ENCODE data around the gene AFF2.

Gene AFF2

GRCh38 chrX:148956352-148956751, 455.9 kb downstream of the AFF2 start:
- Histone ChIP-seq H3K27ac (ENCODE audit: low read depth, low read length) (no peak overlapping the region), H3K4me3 (ENCODE audit: low read depth, low read length) (no peak overlapping the region), H3K4me1 (ENCODE audit: control insufficient read depth, insufficient read depth, low read length) (no peaks in the 10 kb centered on the region), H3K9me3 (ENCODE audit: control insufficient read depth, insufficient read depth, low read length) (no peaks in the 10 kb centered on the region), H3K36me3 (ENCODE audit: control insufficient read depth, insufficient read depth, low read length) (no peaks in the 10 kb centered on the region), H3K9ac (ENCODE audit: low read depth, low read length) (no peak overlapping the region), H3K27me3 (ENCODE audit: control insufficient read depth, insufficient read depth, low read length) (no peaks in the 10 kb centered on the region)

- Histone ChIP-seq H3K9ac (ENCODE audit: low read depth, low read length) (no peak overlapping the region), H3K36me3 (ENCODE audit: control insufficient read depth, insufficient read depth, low read length) (no peaks in the 10 kb centered on the region), H3K27ac (ENCODE audit: low read depth, low read length) (no peak overlapping the region), H3K4me1 (ENCODE audit: control insufficient read depth, insufficient read depth, low read length) (no peaks in the 10 kb centered on the region), H3K4me3 (ENCODE audit: low read depth, low read length) (no peak overlapping the region), H3K27me3 (ENCODE audit: control insufficient read depth, insufficient read depth, low read length) (no peaks in the 10 kb centered on the region), H3K9me3 (ENCODE audit: control insufficient read depth, insufficient read depth, low read length) (no peaks in the 10 kb centered on the region)
Observed at GRCh38 chrX:148958901-148959300, 458.5 kb downstream of the AFF2 start.

DNA sequence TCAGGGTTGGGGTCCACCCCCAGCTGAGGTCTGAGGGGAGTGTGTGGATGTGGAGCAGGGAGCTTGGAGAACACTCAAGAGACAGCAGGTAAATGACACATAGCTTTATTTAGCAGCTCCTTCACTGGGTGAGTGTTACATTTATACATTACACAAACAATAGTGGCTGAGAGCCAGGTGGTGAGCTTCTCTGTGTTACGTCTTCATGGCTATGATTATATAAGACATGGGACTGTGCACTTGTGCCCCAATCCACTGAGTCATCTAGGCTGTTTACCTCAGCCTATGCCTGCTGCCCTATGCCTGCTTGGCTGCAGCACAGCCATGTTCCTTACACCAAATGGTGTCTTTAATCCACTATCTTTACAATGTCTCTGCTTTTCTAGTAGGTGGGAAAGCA, 459.6 kb downstream of the AFF2 start:
- Histone ChIP-seq H3K9me3 (ENCODE audit: control insufficient read depth, insufficient read depth, low read length) (no peaks in the 10 kb centered on the region), H3K27ac (ENCODE audit: low read depth, low read length) (no peak overlapping the region), H3K36me3 (ENCODE audit: control insufficient read depth, insufficient read depth, low read length) (no peaks in the 10 kb centered on the region), H3K4me1 (ENCODE audit: control insufficient read depth, insufficient read depth, low read length) (no peaks in the 10 kb centered on the region), H3K4me3 (ENCODE audit: low read depth, low read length) (no peak overlapping the region), H3K9ac (ENCODE audit: low read depth, low read length) (no peak overlapping the region), H3K27me3 (ENCODE audit: control insufficient read depth, insufficient read depth, low read length) (no peaks in the 10 kb centered on the region)

DNA sequence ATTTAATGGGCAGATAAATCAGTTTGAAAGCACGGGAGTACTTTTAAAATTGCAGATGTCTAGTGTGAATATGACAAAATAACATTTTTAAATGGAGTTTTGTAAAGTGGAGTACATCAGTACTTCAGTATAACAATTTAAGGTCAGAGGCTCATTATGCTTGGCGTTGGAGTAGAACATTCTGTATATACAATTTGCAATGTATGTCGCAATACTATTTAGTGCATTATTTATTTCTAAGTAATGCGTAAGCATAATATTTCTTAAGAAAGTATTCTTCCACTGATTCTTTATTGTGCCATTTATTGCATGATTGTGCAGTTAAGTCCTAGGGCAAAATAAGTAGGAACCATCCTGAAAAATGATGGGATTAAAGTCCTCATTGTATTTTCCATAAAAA, 461.6 kb downstream of the AFF2 start:
- Histone ChIP-seq H3K4me3 (ENCODE audit: low read depth, low read length) (no peak overlapping the region), H3K9ac (ENCODE audit: low read depth, low read length) (no peak overlapping the region), H3K9me3 (ENCODE audit: control insufficient read depth, insufficient read depth, low read length) (no peaks in the 10 kb centered on the region), H3K4me1 (ENCODE audit: control insufficient read depth, insufficient read depth, low read length) (no peaks in the 10 kb centered on the region), H3K27me3 (ENCODE audit: control insufficient read depth, insufficient read depth, low read length) (no peaks in the 10 kb centered on the region), H3K27ac (ENCODE audit: low read depth, low read length) (no peak overlapping the region), H3K36me3 (ENCODE audit: control insufficient read depth, insufficient read depth, low read length) (no peaks in the 10 kb centered on the region)

- no peak overlapping the region for H3K9ac ChIP-seq (ENCODE audit: low read depth, low read length)
- H3K27ac ChIP-seq (ENCODE audit: low read depth, low read length) = no peak overlapping the region
- peaks cover 2% of the 10 kb centered on the region; the same call in 1 of the 2 replicates for H3K4me1 ChIP-seq (ENCODE audit: control insufficient read depth, insufficient read depth, low read length)
- no peaks in the 10 kb centered on the region; the same call in 1 of the 2 replicates for H3K9me3 ChIP-seq (ENCODE audit: control insufficient read depth, insufficient read depth, low read length)
- no peak overlapping the region for H3K4me3 ChIP-seq (ENCODE audit: low read depth, low read length)
- H3K27me3 ChIP-seq (ENCODE audit: control insufficient read depth, insufficient read depth, low read length) = no peaks in the 10 kb centered on the region
- H3K36me3 ChIP-seq (ENCODE audit: control insufficient read depth, insufficient read depth, low read length) = 0 out of 2 replicates have a peak, but pooled peaks cover 3% of the 10 kb centered on the region
Observed at GRCh38 chrX:148976571-148977400, 476.4 kb downstream of the AFF2 start.

- Histone ChIP-seq H3K4me1 (ENCODE audit: control insufficient read depth, insufficient read depth, low read length) (peaks cover 2% of the 10 kb centered on the region; the same call in 1 of the 2 replicates), H3K27me3 (ENCODE audit: control insufficient read depth, insufficient read depth, low read length) (no peaks in the 10 kb centered on the region), H3K9ac (ENCODE audit: low read depth, low read length) (no peak overlapping the region), H3K36me3 (ENCODE audit: control insufficient read depth, insufficient read depth, low read length) (0 out of 2 replicates have a peak, but pooled peaks cover 3% of the 10 kb centered on the region), H3K9me3 (ENCODE audit: control insufficient read depth, insufficient read depth, low read length) (no peaks in the 10 kb centered on the region; the same call in 1 of the 2 replicates), H3K4me3 (ENCODE audit: low read depth, low read length) (no peak overlapping the region), H3K27ac (ENCODE audit: low read depth, low read length) (no peak overlapping the region)
Observed at GRCh38 chrX:148979786-148980185, 479.4 kb downstream of the AFF2 start.

GRCh38 chrX:148984238-148984637, 483.8 kb downstream of the AFF2 start:
- Histone ChIP-seq H3K9me3 (ENCODE audit: control insufficient read depth, insufficient read depth, low read length) (peaks cover 2% of the 10 kb centered on the region; the same call in 1 of the 2 replicates), H3K9ac (ENCODE audit: low read depth, low read length) (no peak overlapping the region), H3K27me3 (ENCODE audit: control insufficient read depth, insufficient read depth, low read length) (no peaks in the 10 kb centered on the region), H3K36me3 (ENCODE audit: control insufficient read depth, insufficient read depth, low read length) (no peaks in the 10 kb centered on the region), H3K4me1 (ENCODE audit: control insufficient read depth, insufficient read depth, low read length) (no peaks in the 10 kb centered on the region), H3K4me3 (ENCODE audit: low read depth, low read length) (no peak overlapping the region), H3K27ac (ENCODE audit: low read depth, low read length) (no peak overlapping the region)

DNA sequence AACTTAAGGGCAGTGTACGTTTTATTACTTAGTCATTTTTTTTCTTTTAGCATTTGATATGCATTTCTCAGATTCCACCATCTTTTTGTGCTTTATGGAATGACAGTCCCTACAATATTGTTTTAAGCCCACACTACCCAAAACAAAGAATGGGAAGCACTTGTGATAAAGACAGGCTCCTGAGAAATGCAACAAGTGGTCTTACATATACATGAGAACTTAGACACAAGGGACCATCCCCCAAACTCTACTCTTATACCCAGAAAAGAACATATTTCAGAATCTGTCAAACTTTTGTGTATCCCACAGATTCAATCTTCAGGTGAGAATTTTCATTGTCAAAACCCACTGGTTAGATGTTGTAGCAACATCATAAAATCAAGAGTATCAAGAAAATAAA, 491.1 kb downstream of the AFF2 start:
- Histone ChIP-seq H3K36me3 (ENCODE audit: control insufficient read depth, insufficient read depth, low read length) (no peaks in the 10 kb centered on the region), H3K4me1 (ENCODE audit: control insufficient read depth, insufficient read depth, low read length) (no peaks in the 10 kb centered on the region), H3K27ac (ENCODE audit: low read depth, low read length) (no peak overlapping the region), H3K9ac (ENCODE audit: low read depth, low read length) (no peak overlapping the region), H3K4me3 (ENCODE audit: low read depth, low read length) (no peak overlapping the region), H3K27me3 (ENCODE audit: control insufficient read depth, insufficient read depth, low read length) (no peaks in the 10 kb centered on the region), H3K9me3 (ENCODE audit: control insufficient read depth, insufficient read depth, low read length) (no peaks in the 10 kb centered on the region; the same call in 1 of the 2 replicates)

GRCh38 chrX:148995661-148996060, 495.2 kb downstream of the AFF2 start:
- Histone ChIP-seq H3K9ac (ENCODE audit: low read depth, low read length) (no peak overlapping the region), H3K9me3 (ENCODE audit: control insufficient read depth, insufficient read depth, low read length) (no peaks in the 10 kb centered on the region; the same call in 1 of the 2 replicates), H3K27ac (ENCODE audit: low read depth, low read length) (no peak overlapping the region), H3K4me3 (ENCODE audit: low read depth, low read length) (no peak overlapping the region), H3K36me3 (ENCODE audit: control insufficient read depth, insufficient read depth, low read length) (no peaks in the 10 kb centered on the region), H3K27me3 (ENCODE audit: control insufficient read depth, insufficient read depth, low read length) (no peaks in the 10 kb centered on the region), H3K4me1 (ENCODE audit: control insufficient read depth, insufficient read depth, low read length) (no peaks in the 10 kb centered on the region)

- H3K9ac ChIP-seq (ENCODE audit: low read depth, low read length) = no peak overlapping the region
- H3K4me1 ChIP-seq (ENCODE audit: control insufficient read depth, insufficient read depth, low read length) = no peaks in the 10 kb centered on the region
- H3K27me3 ChIP-seq (ENCODE audit: control insufficient read depth, insufficient read depth, low read length) = no peaks in the 10 kb centered on the region
- no peak overlapping the region for H3K27ac ChIP-seq (ENCODE audit: low read depth, low read length)
- no peak overlapping the region for H3K4me3 ChIP-seq (ENCODE audit: low read depth, low read length)
- no peaks in the 10 kb centered on the region for H3K36me3 ChIP-seq (ENCODE audit: control insufficient read depth, insufficient read depth, low read length)
- peaks cover 7% of the 10 kb centered on the region; the same call in 1 of the 2 replicates for H3K9me3 ChIP-seq (ENCODE audit: control insufficient read depth, insufficient read depth, low read length)
Observed at GRCh38 chrX:149002320-149002719, 501.9 kb downstream of the AFF2 start.

DNA sequence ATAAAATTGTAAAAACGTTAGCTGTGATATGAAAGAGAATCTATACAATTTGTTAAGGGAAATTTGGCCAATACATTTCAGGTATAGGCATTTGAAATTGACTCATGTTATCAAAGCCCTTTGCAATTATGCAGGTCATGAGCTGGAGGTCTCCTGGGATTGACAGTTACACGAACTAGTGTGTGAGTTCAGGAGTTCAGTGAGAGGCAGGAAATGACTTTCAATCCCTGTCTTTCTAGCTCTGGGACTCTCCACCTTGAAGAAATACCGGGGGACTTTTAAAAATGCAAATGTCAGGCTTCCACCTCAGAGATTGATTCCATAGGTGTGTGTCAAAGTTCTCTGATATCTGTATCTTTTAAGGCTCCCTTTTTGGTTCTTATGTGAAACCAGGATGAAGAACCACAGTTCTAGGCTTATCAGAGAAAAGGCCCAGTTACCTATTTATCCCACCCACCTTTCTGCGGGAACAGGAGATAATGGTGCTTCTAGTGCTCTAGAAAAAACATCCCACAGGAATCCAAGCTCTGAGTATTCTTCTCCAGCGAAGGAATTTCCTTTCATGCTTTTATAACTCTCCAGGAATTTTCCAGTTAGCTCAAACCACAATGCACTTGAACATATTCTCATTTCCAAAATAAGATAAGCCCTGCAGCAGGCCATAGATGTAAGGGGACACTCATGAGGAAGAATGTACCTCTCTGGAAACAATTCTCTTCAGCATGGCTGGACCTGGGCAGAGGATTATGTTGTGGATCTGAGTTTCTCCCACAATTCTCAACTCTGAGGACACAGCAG, 503.6 kb downstream of the AFF2 start:
- H3K4me1 ChIP-seq (ENCODE audit: control insufficient read depth, insufficient read depth, low read length) = no peaks in the 10 kb centered on the region
- H3K9me3 ChIP-seq (ENCODE audit: control insufficient read depth, insufficient read depth, low read length) = peaks cover 7% of the 10 kb centered on the region; the same call in 1 of the 2 replicates
- H3K4me3 ChIP-seq (ENCODE audit: low read depth, low read length) = no peak overlapping the region
- no peaks in the 10 kb centered on the region for H3K27me3 ChIP-seq (ENCODE audit: control insufficient read depth, insufficient read depth, low read length)
- H3K36me3 ChIP-seq (ENCODE audit: control insufficient read depth, insufficient read depth, low read length) = no peaks in the 10 kb centered on the region
- H3K9ac ChIP-seq (ENCODE audit: low read depth, low read length) = no peak overlapping the region
- H3K27ac ChIP-seq (ENCODE audit: low read depth, low read length) = no peak overlapping the region
